Neural progenitor cell (in vitro differentiated cells): ENCODE data around the gene IL1RAPL1.

Experiments
- CTCF ChIP-seq: fragments of 200-600 bp; sonication (generic); IDR thresholded peaks from 2 replicates; pipeline ENCODE4 v1.5.1; 2017; ENCODE audit warnings: antibody characterized with exemption, mild to moderate bottlenecking
- EZH2 ChIP-seq: fragments of 200-600 bp; sonication (generic); IDR thresholded peaks from 2 replicates; pipeline ENCODE4 v1.6.1; 2017; ENCODE audit warnings: antibody characterized with exemption, mild to moderate bottlenecking, moderate library complexity
- EZH2phosphoT487 ChIP-seq: fragments of 200-600 bp; sonication (generic); IDR thresholded peaks from 2 replicates; pipeline ENCODE4 v1.6.1; 2017; ENCODE audit warnings: antibody characterized with exemption

DNA sequence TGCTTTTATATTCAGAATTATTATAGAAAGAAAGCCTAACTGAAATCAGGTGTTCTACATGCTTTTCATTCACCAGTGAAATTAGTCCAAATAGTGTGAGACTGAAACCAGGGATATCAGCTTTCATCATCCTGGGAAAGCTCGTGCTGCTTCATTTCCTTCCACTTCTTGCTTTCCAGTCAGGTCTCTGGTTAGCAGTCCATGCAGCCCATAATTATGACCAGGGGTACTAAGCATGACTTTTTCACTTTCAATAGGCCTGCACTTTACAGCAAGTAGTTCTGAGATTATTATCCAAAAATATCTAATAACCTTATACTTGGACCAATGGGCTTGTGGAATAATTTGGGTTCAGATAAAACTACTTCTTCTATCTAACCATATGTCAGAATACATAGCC is 954.9 kb downstream of the IL1RAPL1 start:
- TF ChIP-seq CTCF, result no peak
- TF ChIP-seq EZH2, result no peak
- TF ChIP-seq EZH2phosphoT487, result no peak
